ENCODE measurements around the gene ZNF691.

The ZNF691 gene

DNA sequence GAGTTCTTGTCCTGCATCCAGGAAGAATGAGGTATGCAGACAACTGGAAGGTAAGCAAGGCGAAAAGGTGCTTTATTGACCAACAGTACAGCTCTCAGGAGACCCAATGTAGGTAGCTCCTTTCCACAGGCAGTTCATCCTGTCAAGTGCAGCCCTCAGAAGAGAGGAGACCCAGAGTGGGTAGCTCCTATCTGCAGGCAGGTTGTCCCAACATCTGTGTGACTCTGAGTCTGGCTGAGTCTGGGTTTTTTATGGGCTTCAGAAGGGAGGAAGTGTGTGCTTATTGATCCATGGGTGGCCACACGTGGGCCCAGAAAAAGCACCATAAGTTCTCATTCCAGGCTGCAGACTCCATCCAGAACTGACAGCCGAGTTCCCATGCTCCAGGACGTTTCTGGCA is 34.0 kb downstream of the ZNF691 start:
- no peak for DNase-seq (ENCODE audit: extremely low read depth, insufficient read length)
- no peaks in the 10 kb centered on the region for H3K27me3 ChIP-seq (replicated peaks; ENCODE audit: control insufficient read depth, insufficient read depth, low read length)

GRCh38 chr1:42886046-42886739 is 39.8 kb downstream of the ZNF691 start:
- Histone ChIP-seq H3K4me3 (replicated peaks; ENCODE audit: low read depth, low read length) (no peak overlapping the region), H3K27me3 (replicated peaks; ENCODE audit: control insufficient read depth, insufficient read depth, low read length) (no peaks in the 10 kb centered on the region), H3K36me3 (ENCODE audit: control insufficient read depth, insufficient read depth, low read length) (no peaks in the 10 kb centered on the region)
- no peak for DNase-seq (ENCODE audit: extremely low read depth, insufficient read length)
- TF ChIP-seq, protein P1, sequence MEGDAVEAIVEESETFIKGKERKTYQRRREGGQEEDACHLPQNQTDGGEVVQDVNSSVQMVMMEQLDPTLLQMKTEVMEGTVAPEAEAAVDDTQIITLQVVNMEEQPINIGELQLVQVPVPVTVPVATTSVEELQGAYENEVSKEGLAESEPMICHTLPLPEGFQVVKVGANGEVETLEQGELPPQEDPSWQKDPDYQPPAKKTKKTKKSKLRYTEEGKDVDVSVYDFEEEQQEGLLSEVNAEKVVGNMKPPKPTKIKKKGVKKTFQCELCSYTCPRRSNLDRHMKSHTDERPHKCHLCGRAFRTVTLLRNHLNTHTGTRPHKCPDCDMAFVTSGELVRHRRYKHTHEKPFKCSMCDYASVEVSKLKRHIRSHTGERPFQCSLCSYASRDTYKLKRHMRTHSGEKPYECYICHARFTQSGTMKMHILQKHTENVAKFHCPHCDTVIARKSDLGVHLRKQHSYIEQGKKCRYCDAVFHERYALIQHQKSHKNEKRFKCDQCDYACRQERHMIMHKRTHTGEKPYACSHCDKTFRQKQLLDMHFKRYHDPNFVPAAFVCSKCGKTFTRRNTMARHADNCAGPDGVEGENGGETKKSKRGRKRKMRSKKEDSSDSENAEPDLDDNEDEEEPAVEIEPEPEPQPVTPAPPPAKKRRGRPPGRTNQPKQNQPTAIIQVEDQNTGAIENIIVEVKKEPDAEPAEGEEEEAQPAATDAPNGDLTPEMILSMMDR (IDR thresholded peaks at IDR 0.05; ENCODE audit: insufficient read depth, low read length, poor library complexity, severe bottlenecking) = no peak

More for the DNA sequence above, 34.0 kb downstream of the ZNF691 start:
- Histone ChIP-seq H3K36me3 (ENCODE audit: control insufficient read depth, insufficient read depth, low read length) (no peaks in the 10 kb centered on the region), H3K4me3 (replicated peaks; ENCODE audit: low read depth, low read length) (no peak overlapping the region)
- TF ChIP-seq, protein P1 (IDR thresholded peaks at IDR 0.05; ENCODE audit: insufficient read depth, low read length, poor library complexity, severe bottlenecking) = no peak

DNA sequence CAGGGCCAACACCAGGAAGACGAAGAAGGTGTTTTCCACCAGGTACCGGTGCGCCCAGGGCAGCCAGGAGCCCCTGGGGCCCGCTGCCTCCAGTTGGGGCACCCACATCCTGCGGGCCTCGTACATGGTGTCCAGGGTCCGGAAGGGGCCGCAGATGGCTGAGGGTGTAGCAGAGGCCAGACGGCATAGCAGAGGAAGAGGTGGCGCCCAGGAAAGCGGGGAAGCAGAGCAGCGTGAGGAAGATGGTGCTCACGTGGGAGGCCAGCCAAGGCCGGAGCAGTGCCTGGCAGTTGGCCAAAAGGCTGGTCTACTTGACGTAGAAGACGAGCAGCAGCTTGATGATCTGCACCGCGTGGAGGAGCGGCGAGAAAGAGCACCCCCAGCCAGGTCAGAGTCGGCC is 40.4 kb downstream of the ZNF691 start:
- TF ChIP-seq, protein P1 (IDR thresholded peaks at IDR 0.05; ENCODE audit: insufficient read depth, low read length, poor library complexity, severe bottlenecking) = no peak
- Histone ChIP-seq H3K27me3 (replicated peaks; ENCODE audit: control insufficient read depth, insufficient read depth, low read length) (no peaks in the 10 kb centered on the region), H3K36me3 (ENCODE audit: control insufficient read depth, insufficient read depth, low read length) (no peaks in the 10 kb centered on the region), H3K4me3 (replicated peaks; ENCODE audit: low read depth, low read length) (no peak overlapping the region)
- DNase-seq (ENCODE audit: extremely low read depth, insufficient read length) = no peak

DNA sequence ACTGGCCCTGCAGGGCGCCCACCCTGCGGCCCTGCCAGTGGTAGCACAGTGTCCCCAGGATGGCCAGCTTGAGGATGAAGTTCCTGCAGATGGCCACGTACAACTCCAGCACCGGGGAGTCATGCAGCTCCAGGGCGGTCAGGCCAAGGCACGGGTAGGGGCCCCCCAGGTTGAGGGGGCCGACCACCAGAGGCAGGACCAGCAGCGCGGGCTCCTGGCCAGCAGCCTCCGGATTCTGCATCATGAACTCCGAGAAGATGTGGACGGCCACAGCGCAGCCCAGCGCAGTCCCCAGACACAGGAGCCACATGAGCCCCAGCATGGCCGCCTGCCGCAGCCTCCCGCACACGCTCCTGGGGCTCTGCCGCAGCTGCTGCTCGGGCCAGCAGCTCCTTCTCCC is 41.0 kb downstream of the ZNF691 start:
- no peak for DNase-seq (ENCODE audit: extremely low read depth, insufficient read length)
- H3K36me3 ChIP-seq (ENCODE audit: control insufficient read depth, insufficient read depth, low read length) = no peaks in the 10 kb centered on the region
- TF ChIP-seq, protein P1 (IDR thresholded peaks at IDR 0.05; ENCODE audit: insufficient read depth, low read length, poor library complexity, severe bottlenecking) = no peak
- H3K4me3 ChIP-seq (replicated peaks; ENCODE audit: low read depth, low read length) = no peak overlapping the region
- no peaks in the 10 kb centered on the region for H3K27me3 ChIP-seq (replicated peaks; ENCODE audit: control insufficient read depth, insufficient read depth, low read length)

- TF ChIP-seq, protein P1 (IDR thresholded peaks at IDR 0.05; ENCODE audit: insufficient read depth, low read length, poor library complexity, severe bottlenecking) = no peak
These were observed 41.7 kb downstream of the ZNF691 start for GRCh38 chr1:42888013-42888633.

More at GRCh38 chr1:42888013-42888633, 41.7 kb downstream of the ZNF691 start:
- no peak for DNase-seq (ENCODE audit: extremely low read depth, insufficient read length)
- Histone ChIP-seq H3K27me3 (replicated peaks; ENCODE audit: control insufficient read depth, insufficient read depth, low read length) (no peaks in the 10 kb centered on the region), H3K4me3 (replicated peaks; ENCODE audit: low read depth, low read length) (no peak overlapping the region), H3K36me3 (ENCODE audit: control insufficient read depth, insufficient read depth, low read length) (no peaks in the 10 kb centered on the region)

All from GM06990 (cell line).